ENCODE data around the gene ECEL1. TPM values are rescaled to one million over a fixed set of nuclear protein-coding genes. Genes with fewer than 3 reads are reported as not detected.

ECEL1 gene
- total RNA-seq, 4 donors from 2014 or later: 0.10 to 0.39 TPM; not detected in 2

GRCh38 chr2:232464544-232464885, 23.1 kb downstream of the ECEL1 start:
- no peak overlapping the region for H3K4me3 ChIP-seq (ENCODE audit: low read depth, poor library complexity, severe bottlenecking)
- intact Hi-C loops (cut with DNase I; ENCODE audit: low total_unique reads): no loop called here
- TF ChIP-seq POLR2A (IDR thresholded peaks at IDR 0.05): no peak
- TF ChIP-seq CTCF (IDR thresholded peaks at IDR 0.05): no peak
- peak in 1 of 2 donors; percentile 63 for DNase-seq (ENCODE audit: low spot score in 2 of 2)
- 75 to 90% methylated on average over 2 to 3 of the region's 3 CpGs for WGBS, 2 donors

- TF ChIP-seq CTCF (IDR thresholded peaks at IDR 0.05): no peak
- no peak for TF ChIP-seq POLR2A (IDR thresholded peaks at IDR 0.05)
- WGBS, 2 donors: 90 to 92% methylated on average over 17 to 18 of the region's 18 CpGs
- intact Hi-C loops (cut with DNase I; ENCODE audit: low total_unique reads): no loop called here
- H3K4me3 ChIP-seq (ENCODE audit: low read depth, poor library complexity, severe bottlenecking): no peak overlapping the region
- peak in 1 of 2 donors; percentile 75 for DNase-seq (ENCODE audit: low spot score in 2 of 2)
Observed at GRCh38 chr2:232463701-232464543, 23.7 kb downstream of the ECEL1 start.

- intact Hi-C loops (cut with DNase I; ENCODE audit: low total_unique reads): no loop called here
- H3K4me3 ChIP-seq (ENCODE audit: low read depth, poor library complexity, severe bottlenecking): no peak overlapping the region
- WGBS, 2 donors: 60 to 70% methylated on average over 2 of the region's 2 CpGs
- peak in 1 of 2 donors; percentile 57 for DNase-seq (ENCODE audit: low spot score in 2 of 2)
- TF ChIP-seq POLR2A (IDR thresholded peaks at IDR 0.05) (no peak), CTCF (IDR thresholded peaks at IDR 0.05) (no peak)
Observed at GRCh38 chr2:232460171-232460570, 27.5 kb downstream of the ECEL1 start.

- H3K4me3 ChIP-seq (ENCODE audit: low read depth, poor library complexity, severe bottlenecking): no peak overlapping the region
- 86 to 92% methylated on average over 11 of the region's 11 CpGs for WGBS, 2 donors
- no peak for DNase-seq (ENCODE audit: low spot score in 2 of 2)
- intact Hi-C loops (cut with DNase I; ENCODE audit: low total_unique reads): no loop called here
- TF ChIP-seq CTCF (IDR thresholded peaks at IDR 0.05) (no peak), POLR2A (IDR thresholded peaks at IDR 0.05) (no peak)
Observed at GRCh38 chr2:232459419-232460035, 28.1 kb downstream of the ECEL1 start.

GRCh38 chr2:232458661-232459418, 28.8 kb downstream of the ECEL1 start:
- H3K4me3 ChIP-seq (ENCODE audit: low read depth, poor library complexity, severe bottlenecking): no peak overlapping the region
- TF ChIP-seq CTCF (IDR thresholded peaks at IDR 0.05) (no peak), POLR2A (IDR thresholded peaks at IDR 0.05) (no peak)
- 59 to 61% methylated on average over 42 to 51 of the region's 56 CpGs for WGBS, 2 donors
- DNase-seq (ENCODE audit: low spot score in 2 of 2): peak in 1 of 2 donors; percentile 80
- intact Hi-C loops (cut with DNase I; ENCODE audit: low total_unique reads): no loop called here
